Bronchial epithelial cell (primary cell): ENCODE results near the gene EGR2. TPM values are rescaled to one million over a fixed set of nuclear protein-coding genes. Genes with fewer than 3 reads are reported as not detected.
A peak's percentile ranks its signal among the peaks of the same experiment; 100 is the strongest.

Source experiments
- DNase-seq: peaks from one replicate; pipeline ENCODE4 v3.0.0-alpha.2; 2010; ENCODE audit warnings: low read depth
- FAIRE-seq: peaks from 2 replicates; lab custom pipeline; 2011; peaks lifted over from hg19 to GRCh38; lab: Jason Lieb, UNC
- H3K27me3 ChIP-seq: 2 replicates; pipeline ENCODE4 v1.5.1; 2011; ENCODE audit warnings: low read length; ENCODE audit not compliant: control insufficient read depth, insufficient read depth
- H3K36me3 ChIP-seq: 2 replicates; pipeline ENCODE4 v1.5.1; 2011; ENCODE audit warnings: low read length; ENCODE audit not compliant: control insufficient read depth, insufficient read depth
- H3K4me3 ChIP-seq: 2 replicates; pipeline ENCODE4 v1.5.1; 2011; ENCODE audit warnings: mild to moderate bottlenecking, low read depth, low read length, control low read depth
- CTCF ChIP-seq: IDR thresholded peaks from 2 replicates; pipeline ENCODE4 v1.5.1; 2011; ENCODE audit warnings: mild to moderate bottlenecking, moderate library complexity, low read length, control low read depth, inconsistent platforms; ENCODE audit not compliant: insufficient read depth, severe bottlenecking
- total RNA-seq: library from RNA; depleted of rRNA; stranded (reverse); fragments of >200 nt; gene quantifications from 2 replicates; pipeline ENCODE4 v1.2.1, GENCODE V29; 2014

The EGR2 gene
- total RNA-seq, 1 donor from 2014 or later: 0.26 TPM

DNA sequence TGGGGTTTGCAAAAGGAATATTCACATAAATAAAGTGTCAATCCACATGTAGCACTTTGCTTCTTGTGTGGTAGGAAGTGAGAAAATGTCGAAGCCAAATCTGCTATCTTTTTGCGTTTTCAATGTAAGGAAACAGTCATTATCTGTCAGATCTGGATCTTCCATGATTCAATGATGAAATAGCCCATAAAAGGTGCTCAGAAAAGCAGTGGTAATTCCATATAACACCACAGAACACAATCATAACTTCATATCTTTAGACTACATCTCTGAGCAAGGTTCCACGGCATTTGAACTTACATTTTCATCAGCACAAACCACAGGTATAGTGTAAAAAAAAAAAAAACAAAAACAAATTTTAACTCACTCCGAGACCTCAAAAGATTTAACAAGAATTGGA lies 39.9 kb upstream of the EGR2 start:
- DNase-seq: no peak
- TF ChIP-seq CTCF: no peak
- Histone ChIP-seq H3K27me3 (no peaks in the 10 kb centered on the region), H3K36me3 (no peaks in the 10 kb centered on the region), H3K4me3 (no peak overlapping the region)
- FAIRE-seq: no peak

GRCh38 chr10:62853710-62854109 lies 37.5 kb upstream of the EGR2 start:
- H3K4me3 ChIP-seq: no peak overlapping the region
- no peak for DNase-seq
- TF ChIP-seq CTCF: no peak
- H3K27me3 ChIP-seq: no peaks in the 10 kb centered on the region
- no peaks in the 10 kb centered on the region for H3K36me3 ChIP-seq
- no peak for FAIRE-seq

DNA sequence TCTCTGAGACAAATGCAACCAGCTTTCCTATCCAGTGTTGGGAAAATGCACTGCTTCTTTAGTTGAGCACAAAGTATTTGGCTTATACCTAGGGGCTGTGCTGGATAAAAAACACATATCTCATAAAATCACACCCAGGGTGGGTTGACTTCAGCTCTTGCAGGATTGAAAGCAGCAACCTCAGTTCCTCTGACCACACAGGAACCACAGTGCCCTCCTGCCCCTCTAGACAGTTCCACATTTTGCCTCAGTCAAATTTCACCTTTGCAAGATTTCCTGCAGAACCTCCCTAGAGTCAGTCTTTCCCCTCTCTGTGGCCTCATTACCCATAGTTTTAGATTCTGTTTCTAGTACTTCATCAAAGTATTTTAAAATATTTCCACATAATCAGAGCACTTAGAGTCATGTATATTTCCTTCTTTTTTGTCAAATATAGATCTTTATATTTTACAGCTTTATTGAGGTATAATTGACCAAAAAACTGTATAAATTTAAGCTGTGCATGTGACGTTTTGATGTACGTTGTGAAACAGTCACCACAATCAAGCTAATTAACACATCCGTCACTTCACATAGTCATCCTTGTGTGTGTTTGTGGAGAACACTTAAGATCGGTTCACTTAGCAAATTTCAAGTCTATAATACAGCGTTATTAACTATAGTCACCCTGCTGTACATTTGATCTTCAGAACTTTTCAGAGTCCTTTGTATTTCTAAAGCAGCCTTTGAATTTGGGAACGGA lies 37.0 kb upstream of the EGR2 start:
- DNase-seq (no peak), FAIRE-seq (no peak)
- no peak for TF ChIP-seq CTCF
- Histone ChIP-seq H3K36me3 (no peaks in the 10 kb centered on the region), H3K4me3 (no peak overlapping the region), H3K27me3 (no peaks in the 10 kb centered on the region)

DNA sequence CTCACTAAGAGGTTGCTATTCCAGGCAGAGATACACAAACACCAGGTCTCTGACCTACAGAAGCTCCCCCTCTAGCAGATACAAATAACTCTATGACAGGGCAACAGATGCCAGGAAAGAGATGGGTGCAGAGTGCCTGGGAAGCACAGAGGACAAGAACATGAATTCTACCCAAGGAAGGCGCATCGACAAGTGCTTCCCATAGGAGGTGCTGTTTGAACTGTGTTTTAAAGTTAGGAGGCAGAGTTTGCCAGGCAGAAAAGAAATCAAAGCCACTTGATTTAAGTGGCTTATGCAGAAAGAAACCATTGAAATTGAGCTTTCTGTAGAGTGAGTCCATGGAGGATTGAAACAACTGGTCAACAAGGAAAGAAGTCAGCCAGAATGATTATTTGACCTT lies 35.3 kb upstream of the EGR2 start:
- no peaks in the 10 kb centered on the region for H3K27me3 ChIP-seq
- FAIRE-seq (no peak), DNase-seq (peak; percentile 13)
- no peak overlapping the region for H3K4me3 ChIP-seq
- H3K36me3 ChIP-seq: no peaks in the 10 kb centered on the region
- TF ChIP-seq CTCF: peak; percentile 14

DNA sequence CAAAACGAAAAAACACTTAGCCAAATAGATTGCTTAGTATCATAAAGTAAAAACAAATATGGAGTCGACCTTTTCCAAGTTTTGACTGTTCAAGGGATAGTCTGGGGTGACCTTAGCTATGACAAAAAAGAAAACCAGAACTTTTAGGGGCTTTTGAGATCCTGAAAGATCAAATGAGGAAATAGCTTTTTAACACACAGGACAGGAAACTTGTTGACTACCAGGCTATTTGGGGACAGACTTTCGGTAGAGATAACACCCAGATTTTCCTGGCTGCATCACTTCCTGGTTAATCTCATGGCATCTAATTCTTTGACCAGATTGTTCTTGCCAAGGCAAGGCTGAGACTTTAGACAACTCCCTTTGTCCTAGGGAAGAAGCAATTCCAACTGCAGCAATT lies 34.5 kb upstream of the EGR2 start:
- DNase-seq (no peak), FAIRE-seq (no peak)
- no peaks in the 10 kb centered on the region for H3K36me3 ChIP-seq
- no peaks in the 10 kb centered on the region for H3K27me3 ChIP-seq
- H3K4me3 ChIP-seq: no peak overlapping the region
- TF ChIP-seq CTCF: no peak

GRCh38 chr10:62847433-62847832 lies 31.3 kb upstream of the EGR2 start:
- H3K36me3 ChIP-seq: no peaks in the 10 kb centered on the region
- no peaks in the 10 kb centered on the region for H3K27me3 ChIP-seq
- TF ChIP-seq CTCF: no peak
- DNase-seq (no peak), FAIRE-seq (no peak)
- no peak overlapping the region for H3K4me3 ChIP-seq
